Stimulated activated naive CD8-positive, alpha-beta T cell treated with anti-CD3 and anti-CD28 coated beads, Interleukin-15, amount 100 ng/mL, for 72 hours (primary cell): ENCODE data around the gene DOK1.
A peak's percentile ranks its signal among the peaks of the same experiment; 100 is the strongest.
"Not testable (repeated sequence)": the region's sequence is repeated elsewhere in the genome, so short reads cannot be mapped to it uniquely, and the experiment has no call there.

Source experiments
- ATAC-seq: fragments of 150-1000 bp; cut with Tn5 transposase; 2 replicates; pipeline ENCODE4 v1.10.0; 2021; ENCODE audit warnings: mild to moderate bottlenecking, moderate library complexity
- DNase-seq, 2 donors: peaks; one replicate each; pipeline ENCODE4 v3.0.0; 2021 to 2022
- H3K27ac Mint-ChIP-seq, 2 donors: one replicate each; pipeline ENCODE4 v1.8.0; 2022; ENCODE audit warnings: mild to moderate bottlenecking in 2 of 2, mixed read lengths in 2 of 2, moderate library complexity in 2 of 2
- H3K27me3 Mint-ChIP-seq: one replicate; pipeline ENCODE4 v1.8.0; 2022; ENCODE audit warnings: mixed read lengths
- H3K4me1 Mint-ChIP-seq: one replicate; pipeline ENCODE4 v1.8.0; 2022; ENCODE audit warnings: mild to moderate bottlenecking, mixed read lengths
- H3K4me3 Mint-ChIP-seq, 2 donors: one replicate each; pipeline ENCODE4 v1.8.0; 2022; ENCODE audit warnings: mild to moderate bottlenecking in 2 of 2, mixed read lengths in 2 of 2, moderate library complexity in 1 of 2
- H3K9me3 Mint-ChIP-seq, 2 donors: one replicate each; pipeline ENCODE4 v1.8.0; 2022; ENCODE audit warnings: mixed read lengths in 2 of 2

The DOK1 gene

GRCh38 chr2:74552914-74553811, 1.4 kb upstream of the DOK1 start:
- Mint-ChIP-seq H3K27ac (peak overlapping the region in 1 of 2 donors; percentile 56), H3K27me3 (peaks cover 44% of the 10 kb centered on the region), H3K4me1 (peaks cover 29% of the 10 kb centered on the region), H3K4me3 (peak overlapping the region; percentile 31 to 58), H3K9me3 (no peaks in the 10 kb centered on the region)
- ATAC-seq (peak; percentile 19), DNase-seq (peak in 1 of 2 donors; percentile 36)

GRCh38 chr2:74554820-74555531, 456 bp downstream of the DOK1 start:
- Mint-ChIP-seq H3K9me3 (no peaks in the 10 kb centered on the region), H3K4me1 (peaks cover 23% of the 10 kb centered on the region), H3K4me3 (peak overlapping the region; percentile 88 to 89), H3K27ac (peak overlapping the region; percentile 84 to 95), H3K27me3 (peaks cover 34% of the 10 kb centered on the region)
- DNase-seq, result peak; percentile 39 to 40
- ATAC-seq, result peak; percentile 55

- H3K27ac Mint-ChIP-seq, result peak overlapping the region in 1 of 2 donors; percentile 95
- no peak for DNase-seq
- H3K4me1 Mint-ChIP-seq, result peaks cover 27% of the 10 kb centered on the region
- peaks cover 34% of the 10 kb centered on the region for H3K27me3 Mint-ChIP-seq
- H3K4me3 Mint-ChIP-seq, result peak overlapping the region; percentile 88 to 89
- no peaks in the 10 kb centered on the region for H3K9me3 Mint-ChIP-seq
- ATAC-seq, result no peak
Observed at GRCh38 chr2:74555610-74556103, 1.1 kb downstream of the DOK1 start.

- peaks cover 28% of the 10 kb centered on the region for H3K4me1 Mint-ChIP-seq
- no peak overlapping the region for H3K27ac Mint-ChIP-seq
Observed at GRCh38 chr2:74556159-74556558, 1.6 kb downstream of the DOK1 start.

GRCh38 chr2:74556831-74557370, 2.4 kb downstream of the DOK1 start:
- ATAC-seq (no peak), DNase-seq (no peak)
- Mint-ChIP-seq H3K4me1 (peaks cover 28% of the 10 kb centered on the region), H3K9me3 (no peaks in the 10 kb centered on the region), H3K27ac (no peak overlapping the region), H3K27me3 (peaks cover 34% of the 10 kb centered on the region), H3K4me3 (no peak overlapping the region)

More at GRCh38 chr2:74556159-74556558, 1.6 kb downstream of the DOK1 start:
- Mint-ChIP-seq H3K9me3 (no peaks in the 10 kb centered on the region), H3K4me3 (peak overlapping the region; percentile 88 to 89), H3K27me3 (peaks cover 34% of the 10 kb centered on the region)
- ATAC-seq (no peak), DNase-seq (no peak)

GRCh38 chr2:74558284-74559230, 4.0 kb downstream of the DOK1 start:
- ATAC-seq, result no peak
- H3K4me3 Mint-ChIP-seq, result no peak overlapping the region
- H3K9me3 Mint-ChIP-seq, result no peaks in the 10 kb centered on the region
- no peak overlapping the region for H3K27ac Mint-ChIP-seq
- peaks cover 34% of the 10 kb centered on the region for H3K27me3 Mint-ChIP-seq
- peaks cover 33% of the 10 kb centered on the region for H3K4me1 Mint-ChIP-seq
- no peak for DNase-seq

- Mint-ChIP-seq H3K9me3 (no peaks in the 10 kb centered on the region), H3K27me3 (peaks cover 42% of the 10 kb centered on the region), H3K4me3 (no peak overlapping the region), H3K27ac (no peak overlapping the region), H3K4me1 (peaks cover 30% of the 10 kb centered on the region)
- ATAC-seq, result no peak
- no peak for DNase-seq
Observed at GRCh38 chr2:74559912-74560311, 5.4 kb downstream of the DOK1 start.

- ATAC-seq, result peak; percentile 27
- no peak overlapping the region for H3K4me3 Mint-ChIP-seq
- no peak for DNase-seq
- peak overlapping the region; percentile 21 to 28 for H3K27ac Mint-ChIP-seq
- H3K4me1 Mint-ChIP-seq, result peaks cover 27% of the 10 kb centered on the region
- H3K27me3 Mint-ChIP-seq, result peaks cover 42% of the 10 kb centered on the region
- no peaks in the 10 kb centered on the region for H3K9me3 Mint-ChIP-seq
Observed at GRCh38 chr2:74560591-74560990, 6.1 kb downstream of the DOK1 start.

- H3K4me3 Mint-ChIP-seq, H3K27ac Mint-ChIP-seq, ATAC-seq, DNase-seq, H3K9me3 Mint-ChIP-seq: not testable (repeated sequence)
- peaks cover 27% of the 10 kb centered on the region for H3K4me1 Mint-ChIP-seq
- peaks cover 42% of the 10 kb centered on the region for H3K27me3 Mint-ChIP-seq
Observed at GRCh38 chr2:74561022-74561421, 6.5 kb downstream of the DOK1 start.

GRCh38 chr2:74562126-74562775, 7.7 kb downstream of the DOK1 start:
- no peaks in the 10 kb centered on the region for H3K9me3 Mint-ChIP-seq
- peaks cover 42% of the 10 kb centered on the region for H3K27me3 Mint-ChIP-seq
- no peak overlapping the region for H3K4me3 Mint-ChIP-seq
- DNase-seq, result no peak
- no peak for ATAC-seq
- H3K27ac Mint-ChIP-seq, result peak overlapping the region in 1 of 2 donors; percentile 56
- H3K4me1 Mint-ChIP-seq, result peaks cover 31% of the 10 kb centered on the region

GRCh38 chr2:74564222-74564621, 9.7 kb downstream of the DOK1 start:
- Mint-ChIP-seq H3K4me3 (no peak overlapping the region), H3K4me1 (peaks cover 42% of the 10 kb centered on the region), H3K27ac (no peak overlapping the region), H3K9me3 (no peaks in the 10 kb centered on the region), H3K27me3 (peaks cover 42% of the 10 kb centered on the region)
- ATAC-seq, result no peak
- DNase-seq, result no peak

GRCh38 chr2:74566076-74566753, 11.7 kb downstream of the DOK1 start:
- H3K4me3 Mint-ChIP-seq, result peak overlapping the region; percentile 44 to 57
- peaks cover 27% of the 10 kb centered on the region for H3K27me3 Mint-ChIP-seq
- DNase-seq (no peak), ATAC-seq (peak; percentile 41)
- H3K4me1 Mint-ChIP-seq, result peaks cover 39% of the 10 kb centered on the region
- peak overlapping the region; percentile 37 to 90 for H3K27ac Mint-ChIP-seq
- no peaks in the 10 kb centered on the region for H3K9me3 Mint-ChIP-seq

- peak overlapping the region; percentile 37 to 90 for H3K27ac Mint-ChIP-seq
- no peak for DNase-seq
- ATAC-seq, result peak; percentile 71
- H3K4me3 Mint-ChIP-seq, result peak overlapping the region; percentile 44 to 57
- H3K27me3 Mint-ChIP-seq, result peaks cover 22% of the 10 kb centered on the region
- H3K9me3 Mint-ChIP-seq, result no peaks in the 10 kb centered on the region
- H3K4me1 Mint-ChIP-seq, result peaks cover 39% of the 10 kb centered on the region
Observed at GRCh38 chr2:74566754-74567085, 12.2 kb downstream of the DOK1 start.

GRCh38 chr2:74567881-74568280, 13.4 kb downstream of the DOK1 start:
- Mint-ChIP-seq H3K27ac (no peak overlapping the region), H3K9me3 (no peaks in the 10 kb centered on the region), H3K4me3 (no peak overlapping the region), H3K4me1 (peaks cover 32% of the 10 kb centered on the region), H3K27me3 (peaks cover 10% of the 10 kb centered on the region)
- ATAC-seq, result no peak
- DNase-seq, result no peak
